GM03348 (cell line): ENCODE data around the gene FBXL19.

ENCODE experiments used
- DNase-seq: peaks from one replicate; pipeline ENCODE4 v3.0.0; 2012; ENCODE audit warnings: low spot score

The FBXL19 gene

GRCh38 chr16:30986129-30986991, 63.0 kb downstream of the FBXL19 start:
- no peak for DNase-seq

GRCh38 chr16:30987581-30988190, 64.3 kb downstream of the FBXL19 start:
- DNase-seq: no peak

GRCh38 chr16:30989469-30990047, 66.2 kb downstream of the FBXL19 start:
- no peak for DNase-seq

- no peak for DNase-seq
Observed at GRCh38 chr16:30990105-30990504, 66.7 kb downstream of the FBXL19 start.

GRCh38 chr16:30991052-30991451, 67.7 kb downstream of the FBXL19 start:
- DNase-seq: no peak

GRCh38 chr16:30992276-30992780, 69.0 kb downstream of the FBXL19 start:
- no peak for DNase-seq

GRCh38 chr16:30992931-30993816, 69.8 kb downstream of the FBXL19 start:
- DNase-seq: no peak

GRCh38 chr16:30995927-30996323, 72.6 kb downstream of the FBXL19 start:
- no peak for DNase-seq

GRCh38 chr16:30996324-30996984, 73.1 kb downstream of the FBXL19 start:
- peak; percentile 53 for DNase-seq

GRCh38 chr16:30996985-30997724, 73.8 kb downstream of the FBXL19 start:
- peak; percentile 99 for DNase-seq

GRCh38 chr16:30997725-30998711, 74.6 kb downstream of the FBXL19 start:
- DNase-seq: peak; percentile 90
